VCaP (cell line): ENCODE data around the gene IL17RE.

Source experiments
- H3K27ac ChIP-seq: fragments of 450-650 bp; 2 replicates; pipeline ENCODE4 v1.5.1; 2017
- CTCF ChIP-seq: fragments of 450-650 bp; conservative IDR thresholded peaks from 2 replicates; pipeline ENCODE4 v1.5.1; 2017; ENCODE audit warnings: mild to moderate bottlenecking, moderate library complexity

IL17RE gene

GRCh38 chr3:9913601-9914000, 11.0 kb downstream of the IL17RE start:
- peak overlapping the region; percentile 40 for H3K27ac ChIP-seq
- TF ChIP-seq CTCF, result no peak

- TF ChIP-seq CTCF, result no peak
- H3K27ac ChIP-seq, result peak overlapping the region; percentile 40
Measured at GRCh38 chr3:9914011-9914410, 11.4 kb downstream of the IL17RE start.

- peak overlapping the region; percentile 40 for H3K27ac ChIP-seq
- TF ChIP-seq CTCF, result no peak
Measured at GRCh38 chr3:9914559-9915253, 12.1 kb downstream of the IL17RE start.

GRCh38 chr3:9915254-9916141, 12.8 kb downstream of the IL17RE start:
- H3K27ac ChIP-seq, result no peak overlapping the region

GRCh38 chr3:9916346-9916733, 13.7 kb downstream of the IL17RE start:
- H3K27ac ChIP-seq, result peak overlapping the region; percentile 90
- TF ChIP-seq CTCF, result no peak

More at GRCh38 chr3:9915254-9916141, 12.8 kb downstream of the IL17RE start:
- TF ChIP-seq CTCF, result no peak

- TF ChIP-seq CTCF, result no peak
- peak within 1 kb of the TSS; percentile 90 for H3K27ac ChIP-seq
Measured at GRCh38 chr3:9916734-9917680, 14.4 kb downstream of the IL17RE start, which contains the start of gene IL17RC. TSS of gene IL17RC (plus strand) at chr3:9917098. CDS start at chr3:9917316, 218 bp downstream.
